ENCODE data around the gene FOXN4. TPM values are rescaled to one million over a fixed set of nuclear protein-coding genes. Genes with fewer than 3 reads are reported as not detected.

The FOXN4 gene
- total RNA-seq, 1 experiment from 2014 or later, result 0.52 TPM

GRCh38 chr12:109241936-109242335 lies 67.1 kb downstream of the FOXN4 start:
- DNase-seq (ENCODE audit: low read depth, low spot score) (no peak), ATAC-seq (no peak)
- Histone ChIP-seq H3K27ac (ENCODE audit: low read depth, low read length) (no peak overlapping the region), H3K4me1 (ENCODE audit: control insufficient read depth in 1 of 2, insufficient read depth in 2 of 2, low read length in 2 of 2) (no peaks in the 10 kb centered on the region), H3K36me3 (ENCODE audit: control insufficient read depth in 1 of 2, insufficient read depth in 2 of 2, low read length in 2 of 2) (0 out of 4 replicates have a peak, but pooled peaks cover 0 to 2% of the 10 kb centered on the region in 2 experiments), H2AFZ (ENCODE audit: low read depth, low read length, poor library complexity, severe bottlenecking) (no peak overlapping the region), H3K27me3 (ENCODE audit: insufficient read depth, low read length) (no peaks in the 10 kb centered on the region), H3K9me3 (ENCODE audit: control insufficient read depth in 1 of 2, insufficient read depth in 1 of 2, low read depth in 1 of 2, low read length in 2 of 2) (no peaks in the 10 kb centered on the region), H3K4me2 (ENCODE audit: low read length) (no peak overlapping the region), H3K9me2 (ENCODE audit: insufficient read depth) (no peaks in the 10 kb centered on the region), H4K20me1 (ENCODE audit: insufficient read depth) (no peaks in the 10 kb centered on the region), H3K4me3 (replicated peaks in 1 of 2; ENCODE audit: low read depth in 1 of 2, low read length in 2 of 2) (no peak overlapping the region), H3K9ac (ENCODE audit: low read length) (no peak overlapping the region), H3K79me2 (ENCODE audit: insufficient read depth, low read length) (no peaks in the 10 kb centered on the region)
- TF ChIP-seq CTCF (IDR thresholded peaks at IDR 0.05 in 2 of 3, conservative IDR thresholded peaks at IDR 0.05 in 1 of 3; ENCODE audit: borderline replicate concordance in 1 of 3, insufficient read depth in 1 of 3, low read depth in 2 of 3, low read length in 2 of 3), result no peak
- no peak for TF ChIP-seq SP1 (IDR thresholded peaks at IDR 0.05; ENCODE audit: low read depth)
- no peak for TF ChIP-seq SRF (IDR thresholded peaks at IDR 0.05; ENCODE audit: low read depth)
- TF ChIP-seq RAD21 (IDR thresholded peaks at IDR 0.05; ENCODE audit: low read depth), result no peak
- TF ChIP-seq EZH2phosphoT487 (IDR thresholded peaks at IDR 0.05; ENCODE audit: borderline replicate concordance), result no peak
- ChIA-PET POLR2A (no interaction called here), RAD21 (ENCODE audit: low non-redundant PET in 1 of 2, low total read pairs in 2 of 2, uncharacterized antibody in 2 of 2, unreplicated experiment in 2 of 2) (no interaction called here), CTCF (no interaction called here)
- intact Hi-C loops (cut with micrococcal nuclease), result no loop called here
- BruUV-seq (replicated peaks), result no TSS peak

- no peaks in the 10 kb centered on the region for H4K20me1 ChIP-seq (ENCODE audit: insufficient read depth)
- H3K9ac ChIP-seq (ENCODE audit: low read length), result no peak overlapping the region
- H3K79me2 ChIP-seq (ENCODE audit: insufficient read depth, low read length), result no peaks in the 10 kb centered on the region
- no peaks in the 10 kb centered on the region for H3K27me3 ChIP-seq (ENCODE audit: insufficient read depth, low read length)
- RAD21 ChIA-PET (ENCODE audit: low non-redundant PET in 1 of 2, low total read pairs in 2 of 2, uncharacterized antibody in 2 of 2, unreplicated experiment in 2 of 2), result no interaction called here
- CTCF ChIA-PET, result no interaction called here
- ATAC-seq (no peak), DNase-seq (ENCODE audit: low read depth, low spot score) (no peak)
- POLR2A ChIA-PET, result no interaction called here
- H3K9me2 ChIP-seq (ENCODE audit: insufficient read depth), result no peaks in the 10 kb centered on the region
- H3K9me3 ChIP-seq (ENCODE audit: control insufficient read depth in 1 of 2, insufficient read depth in 1 of 2, low read depth in 1 of 2, low read length in 2 of 2), result no peaks in the 10 kb centered on the region
- H3K4me1 ChIP-seq (ENCODE audit: control insufficient read depth in 1 of 2, insufficient read depth in 2 of 2, low read length in 2 of 2), result no peaks in the 10 kb centered on the region
- no TSS peak for BruUV-seq (replicated peaks)
- intact Hi-C loops (cut with micrococcal nuclease), result no loop called here
- no peak overlapping the region for H3K4me2 ChIP-seq (ENCODE audit: low read length)
- H3K4me3 ChIP-seq (replicated peaks in 1 of 2; ENCODE audit: low read depth in 1 of 2, low read length in 2 of 2), result no peak overlapping the region
- no peak overlapping the region for H3K27ac ChIP-seq (ENCODE audit: low read depth, low read length)
- H2AFZ ChIP-seq (ENCODE audit: low read depth, low read length, poor library complexity, severe bottlenecking), result no peak overlapping the region
- H3K36me3 ChIP-seq (ENCODE audit: control insufficient read depth in 1 of 2, insufficient read depth in 2 of 2, low read length in 2 of 2), result 0 out of 4 replicates have a peak, but pooled peaks cover 0 to 2% of the 10 kb centered on the region in 2 experiments
- TF ChIP-seq CBX3 (IDR thresholded peaks at IDR 0.05; ENCODE audit: low read depth), result no peak
- no peak for TF ChIP-seq SIN3A (IDR thresholded peaks at IDR 0.05; ENCODE audit: low read depth)
- TF ChIP-seq ZNF274 (IDR thresholded peaks at IDR 0.05; ENCODE audit: low read depth, low read length), result no peak
- no peak for TF ChIP-seq EZH2 (IDR thresholded peaks at IDR 0.05)
- no peak for TF ChIP-seq RAD21 (IDR thresholded peaks at IDR 0.05; ENCODE audit: low read depth)
- TF ChIP-seq FOSL1 (IDR thresholded peaks at IDR 0.05; ENCODE audit: low read depth), result no peak
- no peak for TF ChIP-seq ATF3 (IDR thresholded peaks at IDR 0.05)
- no peak for TF ChIP-seq TCF7L2 (IDR thresholded peaks at IDR 0.05; ENCODE audit: borderline replicate concordance, extremely low read depth, insufficient read depth, insufficient read length)
- TF ChIP-seq SRF (IDR thresholded peaks at IDR 0.05; ENCODE audit: low read depth), result no peak
- TF ChIP-seq POLR2AphosphoS5 (IDR thresholded peaks at IDR 0.05; ENCODE audit: low read depth, low read length), result no peak
- TF ChIP-seq EGR1 (IDR thresholded peaks at IDR 0.05; ENCODE audit: low read depth), result no peak
- TF ChIP-seq JUND (IDR thresholded peaks at IDR 0.05), result no peak
- TF ChIP-seq, protein P1, sequence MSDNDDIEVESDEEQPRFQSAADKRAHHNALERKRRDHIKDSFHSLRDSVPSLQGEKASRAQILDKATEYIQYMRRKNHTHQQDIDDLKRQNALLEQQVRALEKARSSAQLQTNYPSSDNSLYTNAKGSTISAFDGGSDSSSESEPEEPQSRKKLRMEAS (IDR thresholded peaks at IDR 0.05), result no peak
- TF ChIP-seq CTCF (IDR thresholded peaks at IDR 0.05 in 2 of 3, conservative IDR thresholded peaks at IDR 0.05 in 1 of 3; ENCODE audit: borderline replicate concordance in 1 of 3, insufficient read depth in 1 of 3, low read depth in 2 of 3, low read length in 2 of 3), result no peak
- TF ChIP-seq EZH2phosphoT487 (IDR thresholded peaks at IDR 0.05; ENCODE audit: borderline replicate concordance), result no peak
Measured at GRCh38 chr12:109240365-109240764, 68.7 kb downstream of the FOXN4 start.

All from HCT116 (cell line).